Measurements from ENCODE around the gene SIK2.
"Not testable (repeated sequence)": the region's sequence is repeated elsewhere in the genome, so short reads cannot be mapped to it uniquely, and the experiment has no call there.

Gene SIK2

DNA sequence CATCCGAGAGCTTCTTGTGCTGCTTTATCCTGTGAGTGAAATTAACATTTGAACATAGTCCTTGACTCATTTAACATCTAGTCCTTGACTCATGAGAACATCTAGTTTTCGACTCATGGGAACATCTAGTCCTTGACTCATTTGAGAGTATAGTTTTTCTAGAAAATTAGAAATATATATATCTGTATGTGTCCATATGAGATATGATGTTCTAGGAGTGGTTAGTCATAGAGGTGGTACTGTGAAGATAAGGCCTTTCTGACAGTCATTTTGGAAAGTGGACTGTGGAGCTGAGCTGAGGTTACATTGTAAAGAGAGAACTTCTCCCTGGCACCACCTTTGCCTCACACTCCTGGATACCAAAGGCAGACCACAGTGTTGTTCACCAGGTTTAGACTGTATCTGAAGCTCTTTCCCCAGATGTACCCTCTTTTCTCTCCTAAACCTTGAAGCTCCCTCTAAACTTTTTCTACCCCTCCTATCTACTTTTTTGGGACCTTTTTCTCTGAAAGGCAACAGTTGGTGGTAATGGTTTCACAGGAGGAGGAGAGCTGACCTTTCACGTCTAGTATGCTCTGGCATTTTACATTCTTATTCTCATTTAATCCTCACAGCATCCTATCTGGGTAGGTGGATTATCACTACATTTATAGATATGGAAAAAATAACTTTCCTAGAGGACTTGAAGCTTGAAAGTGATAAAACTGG lies 96.8 kb downstream of the SIK2 start:
- H3K4me1 ChIP-seq (ENCODE audit: control insufficient read depth, insufficient read depth, low read length, poor library complexity, severe bottlenecking): no peaks in the 10 kb centered on the region
- H3K4me3 ChIP-seq (ENCODE audit: extremely low read depth, insufficient read depth, low read length, poor library complexity, severe bottlenecking): no peak overlapping the region
- H3K27ac ChIP-seq (ENCODE audit: low read depth, low read length, severe bottlenecking): no peak overlapping the region
- WGBS, 2 experiments (ENCODE audit: insufficient coverage in 2 of 2): no CpG with 5 or more reads among the region's 3 CpGs
- peaks cover 18% of the 10 kb centered on the region for H3K36me3 ChIP-seq (ENCODE audit: control insufficient read depth, insufficient read depth, low read length)
- no peaks in the 10 kb centered on the region for H3K9me3 ChIP-seq (ENCODE audit: control insufficient read depth, low read length)

DNA sequence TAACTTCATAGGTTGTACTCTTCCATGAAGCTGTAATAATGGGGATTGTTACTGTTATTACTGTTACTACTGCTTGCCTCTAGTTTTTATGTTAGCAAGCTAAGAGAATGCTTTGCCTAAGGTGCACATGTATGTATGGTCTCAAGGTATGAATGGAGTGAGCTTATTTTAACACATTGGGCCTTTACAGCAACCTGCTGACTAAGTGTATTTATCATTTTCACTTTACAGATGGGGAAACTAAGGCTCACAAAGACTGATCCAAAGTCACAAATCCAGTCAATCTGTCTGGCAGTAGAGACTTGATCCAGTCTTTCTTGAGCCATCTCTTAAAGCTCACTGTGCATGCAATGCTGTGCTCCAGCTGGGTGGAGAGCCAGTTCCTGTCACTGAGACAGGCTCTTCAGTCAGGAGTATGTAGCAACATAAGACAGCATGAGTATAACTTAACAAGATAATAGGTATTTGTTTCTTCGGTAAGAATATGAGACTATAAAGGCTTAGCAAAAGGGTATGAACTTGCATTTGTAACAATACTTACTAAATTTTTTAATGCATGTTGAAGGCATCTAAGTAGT lies 97.4 kb downstream of the SIK2 start:
- no peaks in the 10 kb centered on the region for H3K9me3 ChIP-seq (ENCODE audit: control insufficient read depth, low read length)
- no peaks in the 10 kb centered on the region for H3K4me1 ChIP-seq (ENCODE audit: control insufficient read depth, insufficient read depth, low read length, poor library complexity, severe bottlenecking)
- WGBS, 2 experiments (ENCODE audit: insufficient coverage in 2 of 2): no CpG with 5 or more reads among the region's 1 CpG
- no peak overlapping the region for H3K4me3 ChIP-seq (ENCODE audit: extremely low read depth, insufficient read depth, low read length, poor library complexity, severe bottlenecking)
- no peak overlapping the region for H3K27ac ChIP-seq (ENCODE audit: low read depth, low read length, severe bottlenecking)
- H3K36me3 ChIP-seq (ENCODE audit: control insufficient read depth, insufficient read depth, low read length): peaks cover 24% of the 10 kb centered on the region

DNA sequence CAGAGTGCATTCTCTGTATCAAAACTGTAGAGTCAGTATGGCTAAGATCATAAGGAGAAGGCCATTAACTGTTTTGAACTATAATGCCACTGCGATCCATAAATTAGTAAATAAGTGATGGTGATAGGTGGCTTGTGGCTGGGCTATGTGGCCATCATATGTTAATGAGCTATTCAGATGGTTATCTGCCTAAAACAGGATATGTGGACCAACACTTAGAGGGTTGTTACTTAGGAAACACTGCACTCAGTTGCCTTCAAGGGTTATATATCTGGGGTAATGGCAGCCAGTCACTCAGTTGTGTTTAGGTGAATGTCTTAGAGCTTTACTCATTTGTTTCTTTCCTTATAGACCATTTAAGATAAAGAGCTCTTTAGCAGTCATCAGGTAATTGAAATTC lies 97.9 kb downstream of the SIK2 start:
- Histone ChIP-seq H3K27ac (ENCODE audit: low read depth, low read length, severe bottlenecking) (no peak overlapping the region), H3K4me1 (ENCODE audit: control insufficient read depth, insufficient read depth, low read length, poor library complexity, severe bottlenecking) (no peaks in the 10 kb centered on the region), H3K36me3 (ENCODE audit: control insufficient read depth, insufficient read depth, low read length) (peaks cover 28% of the 10 kb centered on the region), H3K9me3 (ENCODE audit: control insufficient read depth, low read length) (no peaks in the 10 kb centered on the region), H3K4me3 (ENCODE audit: extremely low read depth, insufficient read depth, low read length, poor library complexity, severe bottlenecking) (no peak overlapping the region)
- WGBS, 2 experiments (ENCODE audit: insufficient coverage in 2 of 2): 75 to 100% methylated on average over 1 of the region's 1 CpG

DNA sequence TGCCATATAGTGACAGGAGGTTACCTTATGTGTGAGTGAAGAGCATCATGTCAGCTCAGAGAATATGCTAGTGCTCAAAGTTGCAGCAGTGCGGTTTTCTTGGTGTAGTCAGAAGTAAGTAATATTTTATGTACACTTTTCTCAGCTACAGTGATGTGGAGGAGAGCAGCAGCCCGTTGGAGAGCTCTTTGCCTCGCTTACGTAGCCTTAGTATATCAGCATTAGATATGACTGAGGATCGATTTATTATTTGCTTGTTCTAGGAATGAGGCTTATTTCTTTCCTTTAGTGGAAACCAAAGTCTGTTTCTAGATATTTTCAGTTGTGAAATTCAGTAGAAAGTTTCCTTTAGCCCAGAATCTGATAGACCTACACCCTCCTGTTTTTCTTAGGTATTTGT lies 100.4 kb downstream of the SIK2 start:
- no peaks in the 10 kb centered on the region for H3K4me1 ChIP-seq (ENCODE audit: control insufficient read depth, insufficient read depth, low read length, poor library complexity, severe bottlenecking)
- H3K36me3 ChIP-seq (ENCODE audit: control insufficient read depth, insufficient read depth, low read length): peaks cover 43% of the 10 kb centered on the region
- H3K9me3 ChIP-seq (ENCODE audit: control insufficient read depth, low read length): no peaks in the 10 kb centered on the region
- H3K4me3 ChIP-seq (ENCODE audit: extremely low read depth, insufficient read depth, low read length, poor library complexity, severe bottlenecking): no peak overlapping the region
- 92 to 95% methylated on average over 4 to 5 of the region's 5 CpGs for whole genome bisulfite sequencing, 2 experiments (ENCODE audit: insufficient coverage in 2 of 2)
- no peak overlapping the region for H3K27ac ChIP-seq (ENCODE audit: low read depth, low read length, severe bottlenecking)

DNA sequence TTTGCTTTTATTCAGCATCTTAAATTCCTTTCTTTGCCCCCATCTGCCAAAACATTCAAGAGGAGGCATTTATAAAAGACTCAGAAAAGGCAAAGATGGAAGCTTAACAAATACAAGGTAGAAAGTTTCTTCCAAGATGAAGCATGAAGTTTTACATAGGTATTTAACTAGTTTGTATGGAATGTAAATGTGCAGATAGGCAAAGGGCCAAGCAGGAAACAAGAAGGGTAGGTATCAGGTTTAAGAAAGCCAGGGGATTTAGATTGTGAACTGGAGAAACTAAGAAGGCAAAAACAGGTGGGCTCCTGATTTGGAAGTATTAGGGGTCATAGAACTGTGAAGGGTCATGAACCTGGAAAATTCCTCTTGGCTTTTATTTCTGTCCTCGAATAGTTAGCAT lies 101.3 kb downstream of the SIK2 start:
- no peak overlapping the region for H3K4me3 ChIP-seq (ENCODE audit: extremely low read depth, insufficient read depth, low read length, poor library complexity, severe bottlenecking)
- H3K27ac ChIP-seq (ENCODE audit: low read depth, low read length, severe bottlenecking): no peak overlapping the region
- WGBS, 2 experiments (ENCODE audit: insufficient coverage in 2 of 2): no CpG with 5 or more reads among the region's 1 CpG
- H3K9me3 ChIP-seq (ENCODE audit: control insufficient read depth, low read length): no peaks in the 10 kb centered on the region
- no peaks in the 10 kb centered on the region for H3K4me1 ChIP-seq (ENCODE audit: control insufficient read depth, insufficient read depth, low read length, poor library complexity, severe bottlenecking)
- H3K36me3 ChIP-seq (ENCODE audit: control insufficient read depth, insufficient read depth, low read length): peaks cover 52% of the 10 kb centered on the region

DNA sequence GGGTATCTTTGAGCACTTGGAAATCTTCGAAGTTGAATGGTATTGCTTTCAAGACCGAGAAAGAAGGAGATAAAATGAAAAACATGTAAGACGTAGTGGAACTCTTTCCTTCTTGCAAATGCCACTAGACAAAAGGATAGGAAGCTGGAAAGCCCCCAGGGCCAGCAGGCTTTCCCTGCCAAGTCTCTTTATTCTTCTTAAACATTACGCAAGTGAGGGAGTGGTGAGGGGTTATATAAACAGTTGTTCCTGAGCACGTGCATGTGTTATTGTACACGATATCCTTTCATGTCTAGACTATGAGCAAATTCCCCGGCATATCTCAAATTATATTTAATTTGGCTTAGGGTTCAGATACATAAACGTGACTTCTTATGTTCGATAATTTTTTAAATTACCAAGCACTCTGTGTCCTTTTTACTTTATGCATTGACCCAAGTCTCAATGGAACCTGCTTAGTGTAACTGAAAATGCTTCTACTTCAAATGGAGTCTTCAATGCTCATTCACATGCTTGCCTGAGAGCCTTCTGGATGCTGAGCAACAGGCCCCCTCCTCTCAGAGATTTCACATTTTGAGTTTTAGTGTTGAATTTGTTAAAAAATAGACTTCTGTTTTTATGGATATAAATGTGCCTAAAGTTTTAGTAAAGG lies 104.9 kb downstream of the SIK2 start:
- no peak overlapping the region for H3K4me3 ChIP-seq (ENCODE audit: extremely low read depth, insufficient read depth, low read length, poor library complexity, severe bottlenecking)
- H3K4me1 ChIP-seq (ENCODE audit: control insufficient read depth, insufficient read depth, low read length, poor library complexity, severe bottlenecking): no peaks in the 10 kb centered on the region
- peaks cover 66% of the 10 kb centered on the region for H3K36me3 ChIP-seq (ENCODE audit: control insufficient read depth, insufficient read depth, low read length)
- WGBS, 2 experiments (ENCODE audit: insufficient coverage in 2 of 2): 93 to 97% methylated on average over 5 to 6 of the region's 9 CpGs
- no peak overlapping the region for H3K27ac ChIP-seq (ENCODE audit: low read depth, low read length, severe bottlenecking)
- no peaks in the 10 kb centered on the region for H3K9me3 ChIP-seq (ENCODE audit: control insufficient read depth, low read length)

DNA sequence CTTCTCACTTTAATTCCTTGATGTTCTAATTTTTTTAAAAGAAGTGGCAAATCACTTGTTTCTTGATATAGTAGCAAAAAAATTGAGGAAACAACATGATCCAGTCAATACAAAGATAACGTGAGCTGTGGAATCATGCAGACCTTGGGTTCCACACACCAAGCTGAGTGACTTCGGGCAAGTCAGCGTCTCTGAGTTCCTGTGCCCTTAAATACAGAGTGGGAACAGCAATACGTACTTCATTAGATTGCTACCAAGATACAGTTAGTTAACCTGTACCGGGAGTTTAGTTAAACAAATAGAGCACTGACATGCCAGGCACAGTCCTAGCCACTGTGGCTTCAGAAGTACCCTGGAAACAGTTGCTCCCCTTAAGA lies 105.4 kb downstream of the SIK2 start:
- Histone ChIP-seq H3K4me3 (ENCODE audit: extremely low read depth, insufficient read depth, low read length, poor library complexity, severe bottlenecking) (no peak overlapping the region), H3K27ac (ENCODE audit: low read depth, low read length, severe bottlenecking) (no peak overlapping the region), H3K36me3 (ENCODE audit: control insufficient read depth, insufficient read depth, low read length) (peaks cover 62% of the 10 kb centered on the region), H3K4me1 (ENCODE audit: control insufficient read depth, insufficient read depth, low read length, poor library complexity, severe bottlenecking) (no peaks in the 10 kb centered on the region), H3K9me3 (ENCODE audit: control insufficient read depth, low read length) (no peaks in the 10 kb centered on the region)
- WGBS, 2 experiments (ENCODE audit: insufficient coverage in 2 of 2): 99 to 100% methylated on average over 5 of the region's 5 CpGs

DNA sequence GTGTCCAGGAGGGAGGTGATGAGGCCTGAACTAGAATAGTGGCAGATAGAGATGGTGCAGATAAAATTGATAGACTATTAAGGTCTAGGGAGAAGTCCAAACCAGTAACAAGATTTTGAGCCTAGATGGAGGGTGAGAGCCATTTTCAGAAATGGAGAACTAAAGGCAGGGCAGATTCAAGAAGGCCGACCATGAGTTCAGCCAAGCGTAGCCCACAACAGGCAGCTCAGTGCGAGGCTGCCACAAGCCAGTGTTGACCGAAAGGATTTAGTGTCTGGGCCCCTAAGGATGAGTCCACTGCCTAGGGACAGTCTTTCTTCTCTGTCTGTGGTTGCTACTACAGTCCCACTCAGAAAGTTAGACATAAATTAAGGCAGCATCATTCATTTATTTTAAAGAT lies 112.3 kb downstream of the SIK2 start:
- peaks cover 11% of the 10 kb centered on the region for H3K4me1 ChIP-seq (ENCODE audit: control insufficient read depth, insufficient read depth, low read length, poor library complexity, severe bottlenecking)
- WGBS, 2 experiments (ENCODE audit: insufficient coverage in 2 of 2): 95 to 100% methylated on average over 2 to 4 of the region's 4 CpGs
- H3K4me3 ChIP-seq (ENCODE audit: extremely low read depth, insufficient read depth, low read length, poor library complexity, severe bottlenecking): no peak overlapping the region
- peaks cover 29% of the 10 kb centered on the region for H3K36me3 ChIP-seq (ENCODE audit: control insufficient read depth, insufficient read depth, low read length)
- H3K27ac ChIP-seq (ENCODE audit: low read depth, low read length, severe bottlenecking): no peak overlapping the region
- H3K9me3 ChIP-seq (ENCODE audit: control insufficient read depth, low read length): no peaks in the 10 kb centered on the region

DNA sequence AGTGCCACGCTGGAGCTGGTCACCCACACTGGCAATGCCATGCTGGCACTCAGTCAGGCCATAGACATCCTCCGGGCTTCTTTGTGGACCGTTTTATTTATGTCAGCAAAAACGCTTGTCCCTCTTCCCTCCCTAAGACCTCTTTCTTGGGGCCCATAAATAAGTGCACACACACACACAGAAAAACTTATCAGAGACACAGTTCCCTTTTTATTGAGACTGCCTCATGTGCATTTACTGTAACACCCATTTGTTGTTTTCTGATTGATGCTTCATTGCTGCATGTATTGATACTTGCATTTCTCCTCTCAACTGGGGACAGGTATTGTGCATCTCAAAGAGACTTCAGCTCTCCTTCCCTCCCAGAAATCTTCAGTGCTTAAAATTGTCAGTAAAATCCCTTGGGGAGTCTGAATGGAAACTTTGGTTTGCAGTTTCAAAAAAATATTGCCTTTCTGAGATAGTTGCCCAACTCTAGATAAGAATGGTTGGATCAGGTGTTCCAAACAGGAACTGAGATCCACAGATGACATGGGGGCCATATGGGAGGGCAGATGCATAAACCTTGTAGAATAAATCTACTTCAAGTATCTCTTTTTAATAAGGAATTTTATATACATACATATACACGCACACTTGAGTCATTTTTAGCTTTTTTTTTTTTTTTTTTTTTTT lies 113.0 kb downstream of the SIK2 start:
- Histone ChIP-seq H3K4me1 (ENCODE audit: control insufficient read depth, insufficient read depth, low read length, poor library complexity, severe bottlenecking) (peaks cover 11% of the 10 kb centered on the region), H3K36me3 (ENCODE audit: control insufficient read depth, insufficient read depth, low read length) (peaks cover 36% of the 10 kb centered on the region), H3K4me3 (ENCODE audit: extremely low read depth, insufficient read depth, low read length, poor library complexity, severe bottlenecking) (no peak overlapping the region), H3K27ac (ENCODE audit: low read depth, low read length, severe bottlenecking) (no peak overlapping the region), H3K9me3 (ENCODE audit: control insufficient read depth, low read length) (no peaks in the 10 kb centered on the region)
- 83 to 95% methylated on average over 4 of the region's 5 CpGs for WGBS, 2 experiments (ENCODE audit: insufficient coverage in 2 of 2)

DNA sequence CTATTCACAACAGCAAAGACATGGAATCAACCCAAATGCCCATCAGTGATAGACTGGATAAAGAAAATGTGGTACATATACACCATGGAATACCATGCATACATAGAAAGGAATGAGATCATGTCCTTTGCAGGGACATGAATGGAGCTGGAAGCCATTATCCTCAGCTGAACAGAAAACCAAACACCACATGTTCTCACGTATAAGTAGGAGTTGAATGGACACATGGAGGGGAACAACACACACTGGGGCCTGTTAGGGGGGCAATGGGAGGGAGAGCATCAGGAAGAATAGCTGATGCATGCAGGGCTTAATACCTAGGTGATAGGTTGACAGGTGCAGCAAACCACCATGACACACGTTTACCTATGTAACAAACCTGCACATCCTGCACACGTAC lies 115.4 kb downstream of the SIK2 start:
- WGBS, 2 experiments (ENCODE audit: insufficient coverage in 2 of 2): no CpG with 5 or more reads among the region's 3 CpGs
- Histone ChIP-seq H3K36me3 (ENCODE audit: control insufficient read depth, insufficient read depth, low read length) (peaks cover 47% of the 10 kb centered on the region), H3K4me1 (ENCODE audit: control insufficient read depth, insufficient read depth, low read length, poor library complexity, severe bottlenecking) (peaks cover 11% of the 10 kb centered on the region)
- H3K27ac ChIP-seq (ENCODE audit: low read depth, low read length, severe bottlenecking); H3K4me3 ChIP-seq (ENCODE audit: extremely low read depth, insufficient read depth, low read length, poor library complexity, severe bottlenecking); H3K9me3 ChIP-seq (ENCODE audit: control insufficient read depth, low read length): not testable (repeated sequence)

Measured in mesodermal cell (in vitro differentiated cells).